ENCODE measurements around the gene PRR7.
A peak's percentile ranks its signal among the peaks of the same experiment; 100 is the strongest.
"Not testable (repeated sequence)": the region's sequence is repeated elsewhere in the genome, so short reads cannot be mapped to it uniquely, and the experiment has no call there.

The PRR7 gene, protein sequence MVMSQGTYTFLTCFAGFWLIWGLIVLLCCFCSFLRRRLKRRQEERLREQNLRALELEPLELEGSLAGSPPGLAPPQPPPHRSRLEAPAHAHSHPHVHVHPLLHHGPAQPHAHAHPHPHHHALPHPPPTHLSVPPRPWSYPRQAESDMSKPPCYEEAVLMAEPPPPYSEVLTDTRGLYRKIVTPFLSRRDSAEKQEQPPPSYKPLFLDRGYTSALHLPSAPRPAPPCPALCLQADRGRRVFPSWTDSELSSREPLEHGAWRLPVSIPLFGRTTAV
- 0.07 to 0.95 (median 0.43) reads per million in 18 experiments for total RNA-seq

GRCh38 chr5:177446200-177447065, at the start of gene PRR7:
Gene PRR7 (plus strand): TSS chr5:177446814. CDS start chr5:177455068, 8,254 bp downstream.
- DNase-seq: peak in 1 of 2 donors; percentile 66

DNA sequence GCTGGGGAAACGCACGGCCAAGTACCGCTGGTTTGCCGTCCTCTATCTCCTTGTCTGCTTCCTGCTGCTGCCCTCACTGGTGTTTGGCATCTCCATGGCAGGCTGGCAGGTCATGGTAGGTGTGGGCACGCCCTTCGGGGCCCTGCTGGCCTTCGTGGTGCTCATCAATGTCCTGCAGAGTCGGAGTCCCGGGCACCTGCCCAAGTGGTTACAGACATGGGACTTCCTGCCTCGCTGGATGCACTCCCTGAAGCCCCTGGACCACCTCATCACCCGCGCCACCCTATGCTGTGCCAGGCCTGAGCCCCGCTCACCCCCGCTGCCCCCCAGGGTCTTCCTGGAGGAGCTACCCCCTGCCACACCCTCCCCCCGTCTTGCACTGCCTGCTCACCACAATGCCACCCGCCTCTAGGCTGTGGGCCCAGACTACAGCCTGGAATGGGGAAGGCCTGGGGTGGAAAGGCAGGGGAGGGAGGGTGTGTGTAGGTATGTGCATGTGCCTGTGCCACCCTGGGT, 48.7 kb upstream of the PRR7 start:
- no peak for DNase-seq

DNA sequence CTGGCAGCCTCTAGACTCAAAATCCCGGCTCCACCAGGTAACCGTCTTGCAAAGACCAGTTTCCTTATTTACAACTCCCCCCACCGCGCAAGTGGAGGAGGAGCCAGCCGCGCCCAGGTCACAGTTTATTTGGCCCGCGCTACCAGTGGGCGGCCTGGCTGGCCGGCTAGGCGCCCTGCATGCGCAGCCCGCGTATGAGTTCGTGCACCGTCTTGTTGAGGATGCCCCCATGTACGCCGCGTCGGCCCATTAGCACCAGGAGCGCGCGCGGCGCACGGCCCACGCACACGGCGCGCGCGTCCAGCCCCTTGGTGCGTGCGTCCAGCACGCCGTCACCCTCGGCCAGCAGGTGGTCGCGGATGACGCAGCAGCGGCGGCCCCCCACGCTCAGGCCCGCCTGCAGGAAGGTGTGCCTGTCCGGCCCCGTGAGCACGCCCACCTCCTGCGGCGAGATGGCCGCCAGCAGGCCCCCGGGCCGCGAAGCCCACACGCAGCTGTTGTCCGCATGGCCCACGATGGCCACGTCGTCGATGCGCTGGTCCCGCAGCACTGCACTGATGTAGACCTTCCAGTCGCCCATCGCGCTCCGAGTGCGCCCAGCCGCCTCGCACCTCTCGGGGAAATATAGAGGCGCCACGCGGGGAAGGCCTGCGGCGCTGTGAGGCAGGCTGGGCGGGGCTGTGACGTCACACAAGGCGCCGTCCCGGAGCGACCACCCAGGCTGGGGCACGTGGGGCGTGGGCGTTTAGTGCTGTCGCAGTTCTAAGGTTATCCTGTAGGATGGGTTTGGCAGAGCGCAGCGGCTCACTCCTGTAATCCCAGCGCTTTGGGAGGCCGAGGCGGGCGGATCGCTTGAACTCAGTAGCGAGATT, 46.4 kb upstream of the PRR7 start, which contains the start of gene PFN3:
Gene PFN3, minus strand, starts transcription at position 665 of the 872 bp plus-strand sequence. Its CDS starts 85 bp downstream, at position 580.
- no peak for DNase-seq

- peak; percentile 24 to 49 for DNase-seq
Measured at GRCh38 chr5:177402271-177403043, 44.2 kb upstream of the PRR7 start.

DNA sequence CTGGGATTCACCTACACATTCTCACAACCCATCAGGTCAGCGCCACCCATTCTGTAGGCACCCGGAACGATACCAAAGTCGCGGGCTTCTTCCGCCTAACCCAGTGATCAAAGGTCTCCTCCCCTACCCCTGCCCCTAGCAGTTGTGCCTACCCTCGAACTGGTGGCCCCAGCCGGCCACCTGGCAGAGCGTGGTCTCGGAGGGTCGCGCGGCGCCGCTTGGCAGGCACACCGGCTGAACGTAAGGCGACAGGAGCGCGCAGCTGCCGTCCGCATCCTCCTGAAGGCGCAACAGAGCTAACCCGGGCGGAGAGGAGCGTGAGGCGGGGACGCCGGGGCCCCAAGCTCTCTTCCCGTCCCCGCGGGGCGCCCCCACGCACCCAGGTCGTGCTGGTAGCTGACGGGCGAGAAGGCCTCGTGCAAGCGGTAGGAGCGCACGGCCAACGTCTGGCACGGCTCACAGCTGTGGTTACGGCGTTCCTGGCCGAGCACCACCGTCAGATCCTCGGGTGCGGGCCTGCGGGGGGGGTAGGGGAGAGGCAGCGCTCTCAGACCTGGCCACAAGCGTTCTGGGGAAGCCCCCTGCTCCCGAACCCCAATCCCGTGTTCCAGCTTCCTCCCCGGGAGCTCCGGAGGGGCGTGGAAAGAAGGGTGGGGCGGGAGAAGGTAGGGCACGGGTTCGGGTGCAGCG, 43.4 kb upstream of the PRR7 start:
- DNase-seq: no peak

DNA sequence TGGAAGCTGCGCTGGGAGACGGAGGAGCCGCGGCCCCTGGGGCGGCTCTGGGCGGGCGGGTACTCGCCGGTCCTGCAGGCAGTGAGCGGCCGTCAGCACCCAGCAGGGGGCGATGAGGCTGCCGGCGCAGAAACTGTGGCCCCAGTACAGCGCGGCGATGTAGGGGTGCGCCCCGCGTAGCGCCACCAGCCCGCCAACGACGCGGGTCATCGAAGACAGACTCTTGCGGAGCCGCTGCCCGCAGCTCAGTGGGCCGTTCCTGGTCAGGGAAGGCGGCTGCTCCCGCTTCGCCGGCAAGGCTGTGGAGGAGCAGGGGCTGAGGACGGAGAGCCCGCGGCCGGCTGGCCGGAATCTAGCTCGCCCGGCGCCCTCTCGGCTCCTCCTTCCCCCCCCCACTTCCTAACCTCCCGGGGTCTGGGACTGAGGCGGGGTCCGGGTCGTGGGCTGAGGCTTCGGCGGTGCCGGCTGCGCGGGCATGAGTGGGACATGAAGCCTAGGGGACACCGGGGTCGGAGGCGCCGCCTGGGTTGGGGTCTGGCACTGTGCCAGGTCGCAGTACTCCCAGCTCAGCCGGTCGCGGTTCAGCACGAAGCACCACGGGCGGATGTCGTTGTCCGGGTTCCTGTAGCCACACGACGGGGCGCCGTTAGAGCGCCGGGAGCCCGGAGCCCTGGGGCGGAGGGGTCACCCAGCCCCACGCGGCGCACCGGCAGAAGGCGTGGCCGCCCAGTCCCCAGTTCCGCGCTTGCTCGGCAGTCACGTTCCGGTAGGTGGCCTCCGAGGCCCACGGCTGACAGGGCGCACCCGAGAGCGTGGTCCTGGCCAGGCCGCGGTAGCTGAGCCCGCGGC, 42.6 kb upstream of the PRR7 start:
- peak; percentile 79 to 86 for DNase-seq

DNA sequence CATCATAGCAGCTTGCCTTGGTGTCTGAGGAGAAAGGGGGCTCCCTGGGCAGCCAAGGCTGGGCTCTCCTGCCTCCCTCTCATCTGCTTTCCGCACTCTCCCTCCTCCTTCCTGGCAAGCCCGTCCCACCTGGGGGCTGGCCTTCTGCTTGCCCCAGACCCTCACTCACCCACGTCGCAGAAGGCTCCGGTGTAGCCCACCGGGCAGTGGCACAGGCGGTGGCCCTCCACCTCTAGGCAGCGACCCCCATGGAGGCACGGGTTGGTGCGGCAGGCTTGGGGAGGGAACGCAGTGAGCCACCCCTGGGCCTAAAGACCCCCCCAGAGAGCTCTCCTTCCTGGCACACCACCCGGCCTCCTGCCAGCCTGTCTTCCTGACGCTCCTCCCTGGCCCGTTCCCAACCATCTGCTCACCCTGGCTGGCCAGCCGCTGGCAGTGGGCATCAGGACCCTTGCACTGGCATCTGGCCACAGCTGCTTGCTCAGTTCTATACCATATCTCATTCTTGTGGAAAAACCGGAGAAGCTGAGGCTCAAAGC, 41.9 kb upstream of the PRR7 start:
- no peak for DNase-seq

- DNase-seq: no peak
Measured at GRCh38 chr5:177405312-177405711, 41.3 kb upstream of the PRR7 start.

DNA sequence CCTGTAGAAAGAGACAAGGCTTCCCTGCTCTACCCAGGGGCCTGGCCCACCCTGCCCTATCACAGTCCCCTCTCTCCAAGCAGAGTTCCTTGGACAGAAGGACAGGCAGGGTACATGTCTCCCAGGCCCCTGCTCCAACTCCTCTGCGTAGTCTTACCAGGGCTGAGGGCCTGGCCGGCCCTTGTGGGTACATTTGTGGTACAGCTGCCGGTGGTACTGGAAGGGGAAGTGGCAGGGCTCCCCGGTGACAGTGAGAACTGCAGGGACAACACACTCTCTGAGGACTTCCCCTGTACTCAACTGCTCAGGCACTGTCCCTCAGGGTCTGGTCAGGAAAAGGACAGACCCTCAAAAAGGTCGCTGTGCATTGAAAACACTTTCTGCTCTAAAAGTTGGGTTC, 40.8 kb upstream of the PRR7 start:
- DNase-seq: peak; percentile 72 to 78

DNA sequence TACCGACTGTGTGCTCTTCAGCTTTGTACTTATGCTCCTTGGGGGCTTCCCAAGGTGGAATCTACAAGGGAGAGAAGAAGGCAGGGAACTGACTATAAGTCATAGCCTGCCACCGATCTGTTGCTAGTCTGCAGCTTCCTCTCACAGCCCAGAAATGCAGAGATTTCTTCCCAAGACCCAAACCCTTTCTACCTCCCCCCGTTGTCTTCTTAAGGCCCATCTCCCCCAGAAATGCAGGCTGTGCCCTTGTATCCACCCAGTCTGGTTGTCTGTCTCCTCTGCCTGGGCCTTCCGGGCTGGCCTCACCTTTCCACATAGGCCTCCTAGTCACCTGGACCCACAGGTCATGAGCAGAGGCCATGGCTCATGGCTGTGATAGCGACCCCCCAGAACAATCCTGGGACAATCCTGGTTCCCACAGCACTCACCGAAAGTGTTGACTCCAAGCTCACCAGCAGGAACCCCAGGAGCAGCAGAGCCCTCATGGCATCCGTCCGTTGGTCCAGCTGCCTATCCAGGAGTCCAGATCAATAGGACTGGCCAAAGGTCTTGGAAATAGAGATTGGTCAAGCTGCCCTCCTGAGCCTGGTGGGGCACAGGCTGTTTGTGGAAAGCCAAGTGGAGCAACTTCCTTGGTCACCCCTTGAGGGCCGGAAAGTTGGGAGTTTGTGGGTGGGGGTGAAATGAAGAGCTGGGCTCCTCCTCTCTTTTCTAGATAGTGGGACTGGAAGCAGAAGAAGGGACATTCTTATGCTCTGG, 37.4 kb upstream of the PRR7 start, which contains the start of gene F12:
Gene F12, minus strand, starts transcription at position 522 of the 759 bp plus-strand sequence. Its CDS starts 37 bp downstream, at position 485.
- no peak for DNase-seq

- DNase-seq: no peak
Measured at GRCh38 chr5:177410575-177410974, 36.0 kb upstream of the PRR7 start.

DNA sequence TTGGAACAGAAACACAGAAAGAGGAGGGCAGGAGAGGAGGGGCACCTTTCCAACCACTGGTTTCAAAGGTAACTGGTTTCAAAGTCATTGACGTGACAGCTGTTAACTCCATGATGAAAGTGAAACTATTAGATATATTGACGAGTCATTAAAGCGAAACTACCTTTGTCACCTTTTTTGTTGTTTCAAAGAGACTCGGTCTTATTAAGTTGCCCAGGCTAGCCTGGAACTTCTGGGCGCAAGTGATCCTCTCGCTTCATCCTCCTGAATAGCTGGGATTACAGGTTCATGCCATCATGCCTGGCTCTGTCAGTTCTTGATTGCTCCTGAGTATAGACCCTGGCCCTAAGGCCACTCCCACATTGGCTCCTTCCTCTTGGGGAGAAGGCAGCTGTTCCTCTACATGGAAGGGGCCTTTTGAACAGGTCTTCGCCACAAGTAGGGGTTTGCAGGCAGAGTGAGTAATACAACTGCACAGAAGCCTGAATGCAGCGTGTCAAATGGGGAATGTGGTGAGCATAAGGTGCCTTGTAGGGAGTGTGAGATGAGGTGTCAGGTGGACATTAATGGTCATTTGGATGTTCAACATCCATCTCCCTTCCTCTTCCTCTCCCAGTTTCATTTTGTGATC, 33.9 kb upstream of the PRR7 start:
- DNase-seq: no peak

- DNase-seq: no peak
Measured at GRCh38 chr5:177414481-177414880, 32.1 kb upstream of the PRR7 start.

GRCh38 chr5:177417081-177417480, 29.5 kb upstream of the PRR7 start:
- not testable (repeated sequence) for DNase-seq

GRCh38 chr5:177419046-177419445, 27.6 kb upstream of the PRR7 start:
- no peak for DNase-seq

GRCh38 chr5:177420472-177420871, 26.1 kb upstream of the PRR7 start:
- DNase-seq: not testable (repeated sequence)

DNA sequence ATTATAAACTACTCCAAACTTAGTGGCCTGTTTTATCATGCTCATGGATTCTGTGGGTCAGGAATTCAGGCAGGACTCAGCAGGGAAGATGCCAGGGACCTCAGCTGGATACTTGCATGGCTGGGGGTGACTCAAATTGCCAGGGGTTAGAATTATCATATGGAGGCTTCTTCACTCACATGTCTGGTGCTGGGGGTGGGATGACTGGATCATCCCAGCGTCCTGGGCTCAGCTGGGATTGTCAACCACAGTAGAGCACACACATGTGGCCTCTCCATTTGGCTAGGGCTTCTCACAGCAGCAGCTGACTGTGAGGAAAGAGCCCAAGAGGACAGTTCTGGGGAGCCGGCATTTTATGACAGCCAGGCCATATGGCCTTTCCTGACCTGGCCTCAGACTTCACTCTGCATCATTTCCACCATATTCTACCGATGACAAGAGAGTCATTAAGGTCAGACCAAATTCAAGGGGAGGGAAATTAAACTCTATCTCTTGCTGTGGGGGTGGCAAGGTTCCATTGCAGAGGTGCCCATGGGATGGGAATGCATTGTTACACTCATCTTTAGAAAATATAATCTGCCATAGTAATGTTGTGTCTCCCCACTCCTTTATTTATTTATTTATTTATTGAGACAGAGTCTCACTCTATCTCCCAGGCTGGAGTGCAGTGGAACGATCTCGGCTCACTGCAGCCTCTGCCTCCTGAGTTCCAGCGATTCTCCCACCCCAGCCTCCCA, 25.4 kb upstream of the PRR7 start:
- no peak for DNase-seq

- DNase-seq: no peak
Measured at GRCh38 chr5:177423671-177424070, 22.9 kb upstream of the PRR7 start.
